Mucosa of descending colon (tissue), 3 donors: Measurements from ENCODE around the gene OS9. TPM values are rescaled to one million over a fixed set of nuclear protein-coding genes. Genes with fewer than 3 reads are reported as not detected.
"Not testable (repeated sequence)": the region's sequence is repeated elsewhere in the genome, so short reads cannot be mapped to it uniquely, and the experiment has no call there.

Experiments used
- ATAC-seq: fragments of 200-7000 bp; cut with Tn5 transposase; one replicate; pipeline ENCODE4 v1.9.1; 2020; ENCODE audit warnings: mild to moderate bottlenecking, moderate library complexity
- DNase-seq, 3 donors: peaks; one replicate each; pipeline ENCODE4 v3.0.0-alpha.2; 2020
- H3K36me3 ChIP-seq: fragments of 200-600 bp; one replicate; pipeline ENCODE4 v1.8.0; 2021; ENCODE audit warnings: low read depth, mild to moderate bottlenecking
- H3K4me1 ChIP-seq: fragments of 200-600 bp; one replicate; pipeline ENCODE4 v1.8.0; 2021; ENCODE audit warnings: low read depth, mild to moderate bottlenecking
- H3K4me3 ChIP-seq: fragments of 200-600 bp; one replicate; pipeline ENCODE4 v1.8.0; 2021; ENCODE audit warnings: mild to moderate bottlenecking
- H3K9me3 ChIP-seq: fragments of 200-600 bp; one replicate; pipeline ENCODE4 v1.8.0; 2021; ENCODE audit warnings: mild to moderate bottlenecking
- intact Hi-C, 2 donors: fragments of 100-400 bp; cut with DNase I in 1 of 2; cut with micrococcal nuclease in 1 of 2; formaldehyde crosslinking; loops; one replicate each; pipeline versions ENCODE4 v1.11.0 to v1.11.1; 2022; cut with DNase I, micrococcal nuclease
- total RNA-seq, 3 donors: library from RNA; stranded (reverse); fragmentation: NEBNext Ultra II Directional in 2 of 3; extraction: Animal tissue kit (Norgen Biotek cat#: 25700) in 2 of 3; gene quantifications; one replicate each; pipeline versions ENCODE4 v1.2.1 to v1.2.4, GENCODE V29; 2021 to 2023
- TF ChIP-seq, protein P1 (sequence below): fragments of 200-600 bp; IDR thresholded peaks from one replicate; pipeline ENCODE4 v1.8.0; 2022; ENCODE audit warnings: antibody characterized with exemption, mild to moderate bottlenecking
- donor health status: DM: no; HTN: no; CAD: no; lungs with moderate emphysema.
- donor health status: DM: no; HTN: no; CAD: no.
- donor health status: DM: no; HTN: yes; CAD: no.

The OS9 gene
- total RNA-seq, 3 donors from 2014 or later: 230 to 282 (median 282) TPM

DNA sequence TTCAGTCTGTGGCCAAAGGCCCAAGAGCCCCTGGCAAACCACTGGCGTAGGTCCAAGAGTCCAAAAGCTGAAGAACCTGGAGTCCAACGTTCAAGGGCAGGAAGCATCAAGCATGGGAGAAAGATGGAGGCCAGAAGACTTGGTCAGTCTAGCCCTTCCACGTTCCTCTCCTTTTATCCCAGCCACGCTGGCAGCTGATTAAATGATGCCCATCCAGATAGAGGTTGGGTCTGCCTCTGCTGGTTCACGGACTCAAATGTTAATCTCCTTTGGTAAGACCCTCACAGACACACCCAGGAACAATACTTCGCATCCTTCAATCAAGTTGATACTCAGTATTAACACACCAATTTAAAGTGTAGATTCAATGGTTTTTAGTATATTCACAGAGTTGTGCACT is 21.1 kb upstream of the OS9 start:
- no peaks in the 10 kb centered on the region for H3K4me1 ChIP-seq
- no peak for ATAC-seq
- intact Hi-C loops: no loop called here

DNA sequence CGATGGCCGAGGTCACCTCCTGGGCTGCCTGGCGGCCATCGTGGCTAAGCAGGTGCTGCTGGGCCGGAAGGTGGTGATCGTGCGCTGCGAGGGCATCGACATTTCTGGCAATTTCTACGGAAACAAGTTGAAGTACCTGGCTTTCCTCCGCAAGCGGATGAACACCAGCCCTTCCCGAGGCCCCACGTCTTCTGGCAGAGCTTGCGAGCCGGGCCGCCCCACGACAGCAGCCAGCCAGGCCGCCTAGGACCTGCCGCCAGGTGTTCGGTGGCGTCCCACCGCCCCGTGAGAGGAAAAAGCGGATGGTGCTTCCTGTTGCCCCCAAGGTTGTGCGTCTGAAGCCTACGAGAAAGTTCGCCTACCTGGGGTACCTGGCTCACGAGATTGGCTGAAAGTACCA is 19.2 kb upstream of the OS9 start:
- Histone ChIP-seq H3K4me1 (no peaks in the 10 kb centered on the region), H3K9me3 (no peaks in the 10 kb centered on the region), H3K36me3 (no peaks in the 10 kb centered on the region), H3K4me3 (no peak overlapping the region)
- ATAC-seq (no peak), DNase-seq (no peak)
- intact Hi-C loops: no loop called here
- TF ChIP-seq, protein P1, sequence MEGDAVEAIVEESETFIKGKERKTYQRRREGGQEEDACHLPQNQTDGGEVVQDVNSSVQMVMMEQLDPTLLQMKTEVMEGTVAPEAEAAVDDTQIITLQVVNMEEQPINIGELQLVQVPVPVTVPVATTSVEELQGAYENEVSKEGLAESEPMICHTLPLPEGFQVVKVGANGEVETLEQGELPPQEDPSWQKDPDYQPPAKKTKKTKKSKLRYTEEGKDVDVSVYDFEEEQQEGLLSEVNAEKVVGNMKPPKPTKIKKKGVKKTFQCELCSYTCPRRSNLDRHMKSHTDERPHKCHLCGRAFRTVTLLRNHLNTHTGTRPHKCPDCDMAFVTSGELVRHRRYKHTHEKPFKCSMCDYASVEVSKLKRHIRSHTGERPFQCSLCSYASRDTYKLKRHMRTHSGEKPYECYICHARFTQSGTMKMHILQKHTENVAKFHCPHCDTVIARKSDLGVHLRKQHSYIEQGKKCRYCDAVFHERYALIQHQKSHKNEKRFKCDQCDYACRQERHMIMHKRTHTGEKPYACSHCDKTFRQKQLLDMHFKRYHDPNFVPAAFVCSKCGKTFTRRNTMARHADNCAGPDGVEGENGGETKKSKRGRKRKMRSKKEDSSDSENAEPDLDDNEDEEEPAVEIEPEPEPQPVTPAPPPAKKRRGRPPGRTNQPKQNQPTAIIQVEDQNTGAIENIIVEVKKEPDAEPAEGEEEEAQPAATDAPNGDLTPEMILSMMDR: no peak

More for the DNA sequence above, 21.1 kb upstream of the OS9 start:
- H3K36me3 ChIP-seq: no peaks in the 10 kb centered on the region
- TF ChIP-seq, protein P1: no peak
- no peak overlapping the region for H3K4me3 ChIP-seq
- DNase-seq: no peak
- H3K9me3 ChIP-seq: no peaks in the 10 kb centered on the region

DNA sequence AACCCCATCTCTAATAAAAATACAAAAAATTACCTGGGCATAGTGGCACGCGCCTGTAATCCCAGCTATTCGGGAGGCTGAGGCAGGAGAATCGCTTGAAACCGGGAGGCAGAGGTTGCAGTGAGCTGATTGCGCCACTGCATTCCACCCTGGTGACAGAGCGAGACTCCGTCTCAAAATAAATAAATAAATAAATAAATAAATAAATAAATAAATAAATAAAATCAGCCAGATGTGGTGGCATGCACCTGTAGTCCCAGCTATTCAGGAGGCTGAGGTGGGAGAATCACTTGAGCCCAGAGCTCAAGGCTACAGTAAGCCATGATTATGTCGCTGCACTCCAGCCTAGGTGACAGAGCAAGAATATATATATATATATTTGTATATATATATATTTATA is 16.0 kb upstream of the OS9 start:
- H3K36me3 ChIP-seq, H3K4me3 ChIP-seq, H3K9me3 ChIP-seq, ATAC-seq, H3K4me1 ChIP-seq, DNase-seq, intact Hi-C loops: not testable (repeated sequence)

DNA sequence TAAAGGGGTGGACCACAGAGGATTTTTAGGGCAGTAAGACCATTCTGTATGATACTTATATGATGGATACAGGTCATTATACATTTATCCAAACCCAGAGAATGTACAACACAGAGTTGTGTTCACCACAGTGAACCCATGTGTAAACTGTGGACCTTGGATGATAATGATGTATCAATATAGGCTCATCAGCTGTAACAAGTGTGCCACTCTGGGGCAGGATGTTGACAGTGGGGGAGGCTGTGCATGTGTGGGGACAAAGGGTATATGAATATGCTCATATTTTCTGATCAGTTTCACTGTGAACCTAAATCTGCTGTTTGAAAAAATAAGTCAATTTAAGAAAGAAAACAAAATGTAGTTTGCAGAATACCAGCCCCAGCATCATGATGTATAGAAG is 14.2 kb upstream of the OS9 start:
- no peaks in the 10 kb centered on the region for H3K4me1 ChIP-seq
- intact Hi-C loops: no loop called here
- H3K4me3 ChIP-seq: no peak overlapping the region
- H3K9me3 ChIP-seq: no peaks in the 10 kb centered on the region
- ATAC-seq (no peak), DNase-seq (no peak)
- TF ChIP-seq, protein P1: no peak
- no peaks in the 10 kb centered on the region for H3K36me3 ChIP-seq

DNA sequence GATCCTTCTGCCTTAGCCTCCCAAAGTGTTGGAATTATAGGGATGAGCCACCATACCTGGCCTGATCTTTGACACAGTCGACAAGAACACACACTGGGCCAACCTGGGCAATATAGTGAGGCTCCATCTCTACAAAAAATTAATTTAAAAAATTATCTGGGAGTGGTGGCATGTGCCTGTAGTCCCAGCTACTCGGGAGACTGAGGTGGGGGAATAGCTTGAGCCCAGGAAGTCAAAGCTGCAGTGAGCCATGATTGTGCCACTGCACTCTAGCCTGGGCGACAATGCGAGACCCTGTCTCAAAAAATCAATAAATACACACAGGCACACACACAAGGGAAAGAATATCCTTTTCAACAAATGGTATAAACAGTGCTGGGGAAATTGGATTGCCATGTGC is 6.1 kb upstream of the OS9 start:
- intact Hi-C loops: no loop called here
- Histone ChIP-seq H3K4me3 (no peak overlapping the region), H3K9me3 (no peaks in the 10 kb centered on the region), H3K36me3 (no peaks in the 10 kb centered on the region), H3K4me1 (no peaks in the 10 kb centered on the region)
- DNase-seq (no peak), ATAC-seq (no peak)
- TF ChIP-seq, protein P1: no peak

DNA sequence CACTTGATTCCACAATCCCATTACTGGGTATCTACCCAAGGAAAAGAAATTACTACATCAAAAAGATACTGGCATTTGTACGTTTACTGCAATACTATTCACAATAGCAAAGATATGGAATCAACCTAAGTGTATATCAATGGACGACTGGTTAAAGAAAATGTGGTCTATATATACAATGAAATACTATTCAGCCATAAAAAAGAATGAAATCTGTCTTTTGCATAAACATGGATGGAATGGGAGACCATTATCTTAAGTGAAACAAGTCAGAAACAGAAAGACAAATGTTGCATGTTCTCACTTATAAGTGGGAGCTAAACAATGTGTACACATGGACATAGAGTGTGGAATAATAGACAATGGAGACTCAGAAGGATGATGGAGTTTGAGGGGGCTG is 5.0 kb upstream of the OS9 start:
- DNase-seq (no peak), ATAC-seq (no peak)
- Histone ChIP-seq H3K36me3 (peaks cover 4% of the 10 kb centered on the region), H3K4me1 (no peaks in the 10 kb centered on the region), H3K4me3 (no peak overlapping the region), H3K9me3 (no peaks in the 10 kb centered on the region)
- TF ChIP-seq, protein P1: no peak
- intact Hi-C loops: no loop called here
